GM12878 (cell line): Measurements from ENCODE around the gene GPR6. TPM values are rescaled to one million over a fixed set of nuclear protein-coding genes. Genes with fewer than 3 reads are reported as not detected.

Experiments used
- ATAC-seq: fragments of 200-7000 bp; cut with Tn5 transposase; 3 replicates; pipeline ENCODE4 v1.9.1; 2020; ENCODE audit warnings: mild to moderate bottlenecking, moderate library complexity
- BruUV-seq: library from RNA; stranded (reverse); fragments of 400-500 nt; replicated peaks from 2 replicates; lab custom pipeline; 2021; lab: Mats Ljungman, UMichigan
- CTCF ChIA-PET: fragments of 300-600 bp; sonication (Branson Sonifier 250); formaldehyde crosslinking; extraction: SDS; loops from one replicate; lab custom pipeline; 2021; ENCODE audit warnings: inconsistent platforms; lab: Yijun Ruan, JAX
- POLR2A ChIA-PET: fragments of 350-600 bp; formaldehyde crosslinking; extraction: SDS; loops from one replicate; lab custom pipeline; 2021; ENCODE audit warnings: inconsistent platforms; lab: Charles Lee
- RAD21 ChIA-PET: fragments of 300-600 bp; sonication (Branson Sonifier 250); formaldehyde crosslinking; loops from one replicate; lab custom pipeline; 2023; ENCODE audit warnings: antibody characterized with exemption; ENCODE audit not compliant: unreplicated experiment; lab: Charles Lee
- SMC1A ChIA-PET: fragments of 300-600 bp; sonication (Branson Sonifier 250); formaldehyde crosslinking; loops from one replicate; lab custom pipeline; 2023; ENCODE audit not compliant: unreplicated experiment, uncharacterized antibody; lab: Charles Lee
- DNase-seq: peaks from one replicate; pipeline ENCODE4 v3.0.0-alpha.2; 2011; ENCODE audit warnings: low read depth, low spot score
- FAIRE-seq: peaks from 3 replicates; lab custom pipeline; 2011; peaks lifted over from hg19 to GRCh38; lab: Jason Lieb, UNC
- H2AFZ ChIP-seq: 2 replicates; pipeline ENCODE4 v1.6.0; 2011; ENCODE audit warnings: low read depth, low read length, control low read depth; ENCODE audit not compliant: control insufficient read depth
- H3K27ac ChIP-seq: 2 replicates; pipeline ENCODE4 v1.5.1; 2011; ENCODE audit warnings: control low read depth; ENCODE audit not compliant: control insufficient read depth, insufficient read depth
- H3K27me3 ChIP-seq, 2 experiments: replicated peaks in 1 of 2; 2 replicates each; pipeline versions ENCODE4 v1.6.0 to v1.6.1; 2011; ENCODE audit warnings: low read length in 1 of 2; ENCODE audit not compliant: control insufficient read depth in 2 of 2, insufficient read depth in 2 of 2
- H3K36me3 ChIP-seq, 2 experiments: 2 replicates each; pipeline ENCODE4 v1.5.1; 2011; ENCODE audit warnings: low read length in 1 of 2; ENCODE audit not compliant: control insufficient read depth in 2 of 2, insufficient read depth in 2 of 2
- H3K4me1 ChIP-seq: 2 replicates; pipeline ENCODE4 v1.6.1; 2011; ENCODE audit warnings: mild to moderate bottlenecking, low read length, moderate library complexity, mixed read lengths; ENCODE audit not compliant: control insufficient read depth, insufficient read depth
- H3K4me2 ChIP-seq: 2 replicates; pipeline ENCODE4 v1.6.0; 2011; ENCODE audit warnings: control low read depth; ENCODE audit not compliant: control insufficient read depth, insufficient read depth
- H3K4me3 ChIP-seq: fragments of 200-600 bp; sonication (generic); 2 replicates; pipeline ENCODE4 v1.5.1; 2016
- H3K79me2 ChIP-seq: 2 replicates; pipeline ENCODE4 v1.6.0; 2011; ENCODE audit warnings: low read length; ENCODE audit not compliant: control insufficient read depth, insufficient read depth
- H3K9ac ChIP-seq: 2 replicates; pipeline ENCODE4 v1.8.0; 2011; ENCODE audit warnings: low read length, control low read depth, mixed read lengths; ENCODE audit not compliant: control insufficient read depth, insufficient read depth
- H3K9me3 ChIP-seq: replicated peaks from 3 replicates; pipeline ENCODE4 v1.5.1; 2011; ENCODE audit warnings: mild to moderate bottlenecking, low read length; ENCODE audit not compliant: control insufficient read depth, insufficient read depth
- H4K20me1 ChIP-seq: 2 replicates; pipeline ENCODE4 v1.6.0; 2011; ENCODE audit not compliant: control insufficient read depth, insufficient read depth
- CHD2 ChIP-seq: IDR thresholded peaks from 2 replicates; pipeline ENCODE4 v1.6.1; 2011; ENCODE audit warnings: low read depth, low read length, improper control_type of control experiment, borderline replicate concordance
- ESRRA ChIP-seq: IDR thresholded peaks from 2 replicates; pipeline ENCODE4 v1.6.1; 2012; ENCODE audit warnings: mild to moderate bottlenecking, low read length, improper control_type of control experiment
- ETV6 ChIP-seq, 2 experiments: fragments of 450-650 bp in 1 of 2; IDR thresholded peaks in 1 of 2; conservative IDR thresholded peaks in 1 of 2; 2 replicates each; pipeline ENCODE4 v1.6.1; 2014; ENCODE audit warnings: antibody characterized with exemption in 1 of 2, borderline replicate concordance in 1 of 2, low read depth in 1 of 2, mild to moderate bottlenecking in 1 of 2, moderate library complexity in 1 of 2
- IKZF1 ChIP-seq: fragments of 450-650 bp; conservative IDR thresholded peaks from 2 replicates; pipeline ENCODE4 v1.6.1; 2017; ENCODE audit warnings: antibody characterized with exemption, mild to moderate bottlenecking
- NFIC ChIP-seq: IDR thresholded peaks from 2 replicates; pipeline ENCODE4 v1.6.1; 2012; ENCODE audit warnings: low read depth, mild to moderate bottlenecking, inconsistent platforms, low read length, moderate library complexity
- PML ChIP-seq: IDR thresholded peaks from 2 replicates; pipeline ENCODE4 v1.6.1; 2012; ENCODE audit warnings: low read length, inconsistent platforms
- SREBF1 ChIP-seq: IDR thresholded peaks from 2 replicates; pipeline ENCODE4 v1.6.1; 2012; ENCODE audit warnings: mild to moderate bottlenecking, low read length
- STAT3 ChIP-seq: IDR thresholded peaks from 2 replicates; pipeline ENCODE4 v1.6.1; 2011; ENCODE audit warnings: low read depth, low read length, improper control_type of control experiment
- SUZ12 ChIP-seq: fragments of 200-600 bp; sonication (generic); IDR thresholded peaks from one replicate; pipeline ENCODE4 v1.6.1; 2018; ENCODE audit warnings: antibody characterized with exemption, mild to moderate bottlenecking; ENCODE audit not compliant: unreplicated experiment
- TARDBP ChIP-seq: IDR thresholded peaks from 2 replicates; pipeline ENCODE4 v1.6.1; 2016; ENCODE audit warnings: borderline replicate concordance
- WRNIP1 ChIP-seq: IDR thresholded peaks from 2 replicates; pipeline ENCODE4 v1.6.1; 2011; ENCODE audit warnings: low read depth, low read length, improper control_type of control experiment, borderline replicate concordance
- ZNF24 ChIP-seq: fragments of 450-650 bp; IDR thresholded peaks from 2 replicates; pipeline ENCODE4 v1.6.1; 2017; ENCODE audit warnings: antibody characterized with exemption, mild to moderate bottlenecking
- ZZZ3 ChIP-seq: IDR thresholded peaks from 2 replicates; pipeline ENCODE4 v1.6.1; 2011; ENCODE audit warnings: low read depth; ENCODE audit not compliant: control insufficient read depth, insufficient read length
- WGBS: methylation state at CpG from one replicate; pipeline ENCODE4 v1.1.6; 2016; ENCODE audit warnings: low lambda C conversion rate; ENCODE audit not compliant: insufficient replicate concordance, insufficient coverage; ENCODE audit errors: missing lambda C conversion rate; 5-methylcytosine and 5-hydroxymethylcytosine counted together
- in situ Hi-C: fragments of 300-500 bp; cut with MboI; formaldehyde crosslinking; loops from 9 replicates; pipeline ENCODE4 v1.14.3; 2018; ENCODE audit warnings: mixed read lengths
- intact Hi-C: fragments of 100-400 bp; cut with micrococcal nuclease; formaldehyde crosslinking; loops from one replicate; pipeline ENCODE4 v1.14.2; 2022; ENCODE audit not compliant: unreplicated experiment
- polyA plus RNA-seq, 11 experiments: library from polyadenylated mRNA; depleted of rRNA in 4 of 11; unstranded in 6 of 11; stranded (reverse) in 5 of 11; fragments of >200 nt; fragmentation: Nextera tagmentation in 4 of 11; fragmentation: Illumina TruSeq in 1 of 11; extraction: Ambion mirVana in 4 of 11; extraction: Trizol in 1 of 11; gene quantifications; 1 replicate in 1 of 11; 2 replicates in 10 of 11; pipeline versions ENCODE4 v1.2.1 to v1.2.3, GENCODE V29; 2011 to 2016; ENCODE audit warnings: inconsistent platforms in 2 of 11, missing spikeins in 2 of 11, low read depth in 1 of 11
- total RNA-seq, 4 experiments: library from RNA; depleted of rRNA in 3 of 4; stranded (reverse); fragments of >200 nt in 3 of 4; fragmentation: Illumina TruSeq in 1 of 4; extraction: Trizol in 1 of 4; gene quantifications; 2 replicates each; pipeline versions ENCODE4 v1.2.1 to v1.2.3, GENCODE V29; 2013 to 2021

GPR6 gene
- total and polyA plus RNA-seq, 10 of the 15 experiments (the other 5 are each of a cell fraction or from before 2014, with no cell fraction given): not detected

- intact Hi-C loops (no loop called here), in situ Hi-C loops (no loop called here)
- Histone ChIP-seq H3K4me3 (no peak overlapping the region), H3K27ac (no peak overlapping the region), H3K4me1 (no peaks in the 10 kb centered on the region), H3K9ac (no peak overlapping the region), H3K36me3 (no peaks in the 10 kb centered on the region), H3K79me2 (no peaks in the 10 kb centered on the region), H3K27me3 (no peaks in the 10 kb centered on the region; a peak in 2 of 4 replicates), H3K9me3 (no peaks in the 10 kb centered on the region), H4K20me1 (no peaks in the 10 kb centered on the region), H2AFZ (no peak overlapping the region), H3K4me2 (no peak overlapping the region)
- FAIRE-seq (no peak), DNase-seq (no peak), ATAC-seq (no peak)
- no TSS peak for BruUV-seq
- WGBS: 48% methylated on average over 2 of the region's 2 CpGs
- CTCF ChIA-PET: no interaction called here
- SMC1A ChIA-PET: no interaction called here
- TF ChIP-seq TARDBP (no peak), IKZF1 (no peak), STAT3 (no peak), ESRRA (no peak), SUZ12 (no peak), SREBF1 (no peak), ZNF24 (no peak), ETV6 (conservative IDR thresholded peaks at IDR 0.05 in 1 of 2, IDR thresholded peaks at IDR 0.05 in 1 of 2; ENCODE audit: borderline replicate concordance in 1 of 2, low read depth in 1 of 2) (no peak), ZZZ3 (no peak), CHD2 (no peak), PML (no peak), WRNIP1 (no peak), NFIC (no peak)
- POLR2A ChIA-PET: no interaction called here
- RAD21 ChIA-PET: no interaction called here
Observed at GRCh38 chr6:109964949-109965348, 13.2 kb upstream of the GPR6 start.
